GM12873 (cell line): ENCODE data around the gene DEFB128.

ENCODE experiments used
- CTCF ChIP-seq: IDR thresholded peaks from 2 replicates; pipeline ENCODE4 v1.5.1; 2012; ENCODE audit warnings: low read depth, mild to moderate bottlenecking, moderate library complexity, low read length, control low read depth; ENCODE audit not compliant: insufficient read depth; ENCODE audit errors: missing control alignments

DEFB128 gene

GRCh38 chr20:198225-198624, 8.7 kb upstream of the DEFB128 start:
- no peak for TF ChIP-seq CTCF

- no peak for TF ChIP-seq CTCF
Observed at GRCh38 chr20:187733-188132, 1.8 kb downstream of the DEFB128 start.

- no peak for TF ChIP-seq CTCF
Observed at GRCh38 chr20:184288-184687, 5.2 kb downstream of the DEFB128 start.

- no peak for TF ChIP-seq CTCF
Observed at GRCh38 chr20:168876-169275, 20.6 kb downstream of the DEFB128 start.

- TF ChIP-seq CTCF, result no peak
Observed at GRCh38 chr20:164618-165017, 24.9 kb downstream of the DEFB128 start.

GRCh38 chr20:157154-157553, 32.4 kb downstream of the DEFB128 start, which contains the start of gene DEFB127:
Gene DEFB127, plus strand, starts transcription at chr20:157454. Its CDS starts 91 bp downstream, at chr20:157545.
- TF ChIP-seq CTCF, result no peak

- TF ChIP-seq CTCF, result no peak
Observed at GRCh38 chr20:152131-152530, 37.4 kb downstream of the DEFB128 start.

- TF ChIP-seq CTCF, result no peak
Observed at GRCh38 chr20:145877-146276, 43.6 kb downstream of the DEFB128 start.
